ENCODE results near the gene CHCHD2. TPM values are rescaled to one million over a fixed set of nuclear protein-coding genes. Genes with fewer than 3 reads are reported as not detected.
A peak's percentile ranks its signal among the peaks of the same experiment; 100 is the strongest.
"Not testable (repeated sequence)": the region's sequence is repeated elsewhere in the genome, so short reads cannot be mapped to it uniquely, and the experiment has no call there.

CHCHD2 gene, protein sequence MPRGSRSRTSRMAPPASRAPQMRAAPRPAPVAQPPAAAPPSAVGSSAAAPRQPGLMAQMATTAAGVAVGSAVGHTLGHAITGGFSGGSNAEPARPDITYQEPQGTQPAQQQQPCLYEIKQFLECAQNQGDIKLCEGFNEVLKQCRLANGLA
- 100 to 1,000 TPM; 296 to 475 (median 347) TPM for total RNA-seq

DNA sequence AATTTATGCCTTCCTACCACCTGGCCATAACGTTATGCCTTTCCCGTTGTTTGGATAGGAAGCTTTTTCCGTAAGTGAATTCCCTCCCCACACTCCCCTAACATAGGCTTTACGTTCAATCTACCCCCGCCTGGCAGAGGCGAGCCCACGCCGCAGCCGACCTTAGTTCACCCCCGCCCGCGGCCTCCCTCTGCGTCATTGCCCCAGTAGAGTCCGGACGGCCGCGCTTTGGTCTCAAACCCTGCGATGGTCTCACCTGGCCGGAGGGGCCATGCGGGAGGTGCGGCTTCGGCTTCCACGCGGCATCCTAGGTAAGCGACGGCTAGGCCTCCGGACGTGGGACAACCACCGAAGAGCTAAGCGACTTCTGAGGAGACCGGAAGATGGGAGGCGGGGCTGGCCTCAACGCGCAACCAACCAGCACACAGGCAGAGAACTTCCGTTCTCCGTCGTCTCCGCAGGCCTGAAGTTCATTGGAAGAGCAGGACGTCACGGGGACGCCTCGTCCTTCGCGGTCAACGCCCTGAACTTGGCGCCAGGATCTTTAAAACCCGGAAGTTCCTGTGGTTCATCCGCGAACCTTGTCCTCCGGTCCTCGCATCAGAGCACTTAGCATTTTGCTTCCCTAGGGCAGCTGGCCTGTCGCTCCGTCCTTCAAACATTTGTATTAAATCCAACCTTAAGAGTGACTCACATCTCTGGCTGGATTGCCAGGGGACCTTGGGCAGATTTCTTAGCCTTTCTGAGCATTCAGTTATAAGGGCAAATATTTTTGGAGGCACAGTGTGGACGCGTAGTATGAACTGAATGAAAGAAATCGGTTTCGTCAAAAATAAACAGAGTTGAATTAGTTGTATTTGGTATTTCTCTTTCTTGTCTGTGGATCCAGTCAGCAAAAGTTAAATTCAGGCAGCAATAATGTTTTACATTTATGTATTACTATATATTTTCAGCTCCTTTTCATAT is at the start of gene CHCHD2:
Gene CHCHD2 (minus strand): TSS at position 369 of the 966 bp plus-strand sequence. CDS start 63 bp downstream, at position 306.
- intact Hi-C loops (cut with DNase I) = no loop called here
- Histone ChIP-seq H3K9me3 (no peaks in the 10 kb centered on the region), H3K36me3 (peaks cover 20 to 31% (median 30%) of the 10 kb centered on the region in 3 donors), H3K27ac (peak within 1 kb of the TSS; percentile 91 to 97 (median 95)), H3K4me3 (peak within 1 kb of the TSS; percentile 64 to 94 (median 84)), H3K27me3 (no peaks in the 10 kb centered on the region), H3K4me1 (peaks cover 11 to 30% (median 11%) of the 10 kb centered on the region in 3 donors)
- 4 to 6% methylated on average over 14 to 15 of the region's 57 CpGs for WGBS, 2 donors
- DNase-seq = peak; percentile 78
- TF ChIP-seq, protein P1, sequence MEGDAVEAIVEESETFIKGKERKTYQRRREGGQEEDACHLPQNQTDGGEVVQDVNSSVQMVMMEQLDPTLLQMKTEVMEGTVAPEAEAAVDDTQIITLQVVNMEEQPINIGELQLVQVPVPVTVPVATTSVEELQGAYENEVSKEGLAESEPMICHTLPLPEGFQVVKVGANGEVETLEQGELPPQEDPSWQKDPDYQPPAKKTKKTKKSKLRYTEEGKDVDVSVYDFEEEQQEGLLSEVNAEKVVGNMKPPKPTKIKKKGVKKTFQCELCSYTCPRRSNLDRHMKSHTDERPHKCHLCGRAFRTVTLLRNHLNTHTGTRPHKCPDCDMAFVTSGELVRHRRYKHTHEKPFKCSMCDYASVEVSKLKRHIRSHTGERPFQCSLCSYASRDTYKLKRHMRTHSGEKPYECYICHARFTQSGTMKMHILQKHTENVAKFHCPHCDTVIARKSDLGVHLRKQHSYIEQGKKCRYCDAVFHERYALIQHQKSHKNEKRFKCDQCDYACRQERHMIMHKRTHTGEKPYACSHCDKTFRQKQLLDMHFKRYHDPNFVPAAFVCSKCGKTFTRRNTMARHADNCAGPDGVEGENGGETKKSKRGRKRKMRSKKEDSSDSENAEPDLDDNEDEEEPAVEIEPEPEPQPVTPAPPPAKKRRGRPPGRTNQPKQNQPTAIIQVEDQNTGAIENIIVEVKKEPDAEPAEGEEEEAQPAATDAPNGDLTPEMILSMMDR (IDR thresholded peaks at IDR 0.05) = no peak
- peak in 3 of 4 donors; percentile 88 to 92 (median 92) for TF ChIP-seq POLR2A (IDR thresholded peaks at IDR 0.05)

DNA sequence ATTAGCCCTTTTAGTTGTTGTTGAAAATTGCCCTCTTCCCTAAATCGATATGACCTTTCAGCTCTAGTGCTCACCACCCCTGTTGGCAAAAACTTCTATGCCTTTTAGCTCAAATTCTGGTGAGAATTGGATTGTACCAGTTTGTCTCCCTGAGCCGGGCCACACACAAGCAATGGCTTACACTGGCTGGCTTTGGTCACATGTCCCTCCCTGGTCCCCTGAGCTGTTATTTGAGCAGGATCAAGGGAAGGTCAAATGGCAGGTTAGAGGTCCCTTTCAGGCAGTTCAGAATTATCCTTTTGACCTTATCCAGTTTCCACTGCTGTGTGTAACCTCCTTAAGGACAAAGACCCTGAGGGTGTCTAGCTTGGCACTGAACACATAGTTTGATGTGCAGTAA is 24.8 kb upstream of the CHCHD2 start:
- H3K27me3 ChIP-seq; DNase-seq; H3K9me3 ChIP-seq; H3K4me1 ChIP-seq; H3K27ac ChIP-seq; H3K36me3 ChIP-seq; H3K4me3 ChIP-seq; intact Hi-C loops (cut with DNase I): not testable (repeated sequence)
- WGBS, 2 donors = 55 to 58% methylated on average over 2 of the region's 2 CpGs

DNA sequence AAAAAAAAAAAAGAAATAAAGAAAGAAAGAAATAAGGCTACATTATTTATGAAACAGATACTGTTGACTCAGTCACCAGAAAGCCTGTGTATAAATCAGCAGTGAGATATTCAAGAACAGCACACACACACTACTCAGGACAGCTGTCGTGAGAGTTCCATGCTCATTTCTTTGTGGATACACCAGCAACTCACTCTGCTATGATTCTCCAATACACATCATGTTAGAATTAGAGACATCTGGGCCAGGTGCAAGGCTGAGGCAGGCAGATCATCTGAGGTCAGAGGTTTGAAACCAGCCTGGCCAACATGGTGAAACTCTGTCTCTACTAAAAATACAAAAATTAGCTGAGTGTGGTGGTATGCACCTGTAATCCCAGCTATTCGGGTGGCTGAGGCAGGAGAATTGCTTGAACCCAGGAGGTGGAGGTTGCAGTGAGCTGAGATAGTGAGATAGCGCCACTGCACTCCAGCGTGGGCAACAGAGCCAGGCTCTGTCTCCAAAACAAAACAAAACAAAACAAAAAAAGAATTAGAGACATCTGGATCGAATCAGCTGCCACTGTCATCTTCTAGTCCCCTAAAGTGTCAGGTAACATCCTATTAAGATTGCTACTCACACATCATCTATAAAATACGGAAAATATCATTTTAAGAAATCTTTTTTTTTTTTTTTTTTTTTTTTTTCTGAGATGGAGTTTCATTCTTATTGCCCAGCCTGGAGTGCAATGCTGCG is 21.1 kb upstream of the CHCHD2 start:
- H3K36me3 ChIP-seq = no peaks in the 10 kb centered on the region
- no peaks in the 10 kb centered on the region for H3K9me3 ChIP-seq
- DNase-seq = no peak
- no peak overlapping the region for H3K27ac ChIP-seq
- intact Hi-C loops (cut with DNase I) = no loop called here
- no peak overlapping the region for H3K4me3 ChIP-seq
- WGBS, 2 donors = 66 to 78% methylated on average over 7 of the region's 7 CpGs
- H3K4me1 ChIP-seq = no peaks in the 10 kb centered on the region
- H3K27me3 ChIP-seq = no peaks in the 10 kb centered on the region
- TF ChIP-seq POLR2A (IDR thresholded peaks at IDR 0.05) = no peak
- TF ChIP-seq, protein P1 (IDR thresholded peaks at IDR 0.05) = no peak

DNA sequence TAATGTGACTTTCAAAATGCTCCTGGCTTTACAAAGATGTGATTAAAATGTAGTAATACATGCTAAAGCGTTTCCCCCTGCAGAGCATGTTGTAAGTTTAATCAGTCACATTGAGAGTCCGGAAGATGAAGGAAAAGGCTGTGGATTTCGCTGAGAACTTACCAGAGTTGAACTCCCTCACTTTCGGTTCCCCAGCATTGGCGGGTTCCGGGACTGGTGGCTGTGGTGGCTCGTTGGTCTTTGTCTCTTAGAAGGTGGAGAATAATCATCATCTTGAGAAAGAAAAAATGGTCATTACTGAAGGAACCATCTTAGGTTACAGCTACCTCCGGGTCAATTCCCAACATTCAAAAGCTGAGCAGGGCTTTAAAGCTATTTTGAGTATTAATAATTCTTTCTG is 19.6 kb upstream of the CHCHD2 start:
- no peaks in the 10 kb centered on the region for H3K27me3 ChIP-seq
- no peaks in the 10 kb centered on the region for H3K9me3 ChIP-seq
- H3K4me3 ChIP-seq = no peak overlapping the region
- H3K4me1 ChIP-seq = no peaks in the 10 kb centered on the region
- H3K27ac ChIP-seq = no peak overlapping the region
- TF ChIP-seq POLR2A (IDR thresholded peaks at IDR 0.05) = no peak
- TF ChIP-seq, protein P1 (IDR thresholded peaks at IDR 0.05) = no peak
- WGBS, 2 donors = 62 to 67% methylated on average over 8 of the region's 8 CpGs
- H3K36me3 ChIP-seq = no peaks in the 10 kb centered on the region
- no peak for DNase-seq
- intact Hi-C loops (cut with DNase I) = no loop called here

DNA sequence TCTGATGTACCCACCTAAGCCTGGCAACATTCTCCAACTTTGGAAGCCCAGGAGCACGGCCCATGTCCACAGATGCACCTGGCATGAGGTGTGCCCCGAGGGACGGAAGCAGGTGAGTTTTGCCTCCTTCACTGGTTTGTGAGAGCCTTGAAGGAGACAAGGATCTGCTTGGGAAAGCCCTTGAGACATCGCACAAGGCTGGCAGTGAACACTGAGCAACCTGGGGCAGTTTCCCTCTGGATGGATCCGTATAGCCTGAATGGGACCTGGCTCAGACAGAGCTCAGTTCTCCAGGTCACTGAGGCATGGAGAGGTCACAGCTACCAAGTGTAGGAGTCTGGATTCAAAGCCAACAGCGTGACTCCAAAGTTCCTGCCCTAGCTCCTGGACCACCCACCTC is 18.7 kb upstream of the CHCHD2 start:
- H3K27ac ChIP-seq = no peak overlapping the region
- no peaks in the 10 kb centered on the region for H3K27me3 ChIP-seq
- WGBS, 2 donors = 82 to 100% methylated on average over 1 to 5 of the region's 6 CpGs
- no peaks in the 10 kb centered on the region for H3K4me1 ChIP-seq
- DNase-seq = no peak
- intact Hi-C loops (cut with DNase I) = no loop called here
- H3K9me3 ChIP-seq = no peaks in the 10 kb centered on the region
- H3K36me3 ChIP-seq = no peaks in the 10 kb centered on the region
- TF ChIP-seq, protein P1 (IDR thresholded peaks at IDR 0.05) = no peak
- TF ChIP-seq POLR2A (IDR thresholded peaks at IDR 0.05) = no peak
- no peak overlapping the region for H3K4me3 ChIP-seq

All from esophagus squamous epithelium (tissue), 5 donors.